GM10847 (cell line): ENCODE measurements around the gene IL17REL.

ENCODE experiments used
- POLR2A ChIP-seq: IDR thresholded peaks from 2 replicates; pipeline ENCODE4 v1.6.1; 2011; ENCODE audit not compliant: insufficient read length; ENCODE audit errors: extremely low read depth

Gene IL17REL

GRCh38 chr22:50007057-50007511 lies 5.5 kb downstream of the IL17REL start:
- TF ChIP-seq POLR2A = no peak

GRCh38 chr22:50004918-50005317 lies 7.6 kb downstream of the IL17REL start:
- no peak for TF ChIP-seq POLR2A

- no peak for TF ChIP-seq POLR2A
Observed at GRCh38 chr22:50002791-50003190, 9.8 kb downstream of the IL17REL start.

- no peak for TF ChIP-seq POLR2A
Observed at GRCh38 chr22:50001388-50002231, 11.0 kb downstream of the IL17REL start.

- no peak for TF ChIP-seq POLR2A
Observed at GRCh38 chr22:50000587-50001387, 11.8 kb downstream of the IL17REL start.

- no peak for TF ChIP-seq POLR2A
Observed at GRCh38 chr22:49999946-50000586, 12.5 kb downstream of the IL17REL start.

GRCh38 chr22:49999063-49999945 lies 13.3 kb downstream of the IL17REL start:
- TF ChIP-seq POLR2A = no peak

- TF ChIP-seq POLR2A = no peak
Observed at GRCh38 chr22:49998718-49999062, 13.9 kb downstream of the IL17REL start.

GRCh38 chr22:49997932-49998717 lies 14.4 kb downstream of the IL17REL start:
- no peak for TF ChIP-seq POLR2A

GRCh38 chr22:49997251-49997599 lies 15.3 kb downstream of the IL17REL start:
- TF ChIP-seq POLR2A = no peak

GRCh38 chr22:49996518-49997250 lies 15.9 kb downstream of the IL17REL start:
- TF ChIP-seq POLR2A = no peak

GRCh38 chr22:49996119-49996517 lies 16.4 kb downstream of the IL17REL start:
- TF ChIP-seq POLR2A = no peak

GRCh38 chr22:49995361-49996118 lies 17.0 kb downstream of the IL17REL start:
- no peak for TF ChIP-seq POLR2A
